DND-41 (cell line): Measurements from ENCODE around the gene TMOD4.
A peak's percentile ranks its signal among the peaks of the same experiment; 100 is the strongest.

Experiments used
- ATAC-seq: fragments of 200-7000 bp; cut with Tn5 transposase; 3 replicates; pipeline ENCODE4 v1.9.1; 2021; ENCODE audit warnings: low read depth; ENCODE audit not compliant: insufficient read depth
- DNase-seq: peaks from one replicate; pipeline ENCODE4 v3.0.0-alpha.2; 2020
- H2AFZ ChIP-seq: 2 replicates; pipeline ENCODE4 v1.6.0; 2012; ENCODE audit warnings: low read depth, low read length
- H3K27ac ChIP-seq: 2 replicates; pipeline ENCODE4 v1.5.1; 2012; ENCODE audit warnings: low read length, inconsistent platforms
- H3K27me3 ChIP-seq: fragments of 200-600 bp; sonication (generic); 2 replicates; pipeline ENCODE4 v1.6.0; 2012; ENCODE audit warnings: low read length, mild to moderate bottlenecking, inconsistent platforms; ENCODE audit not compliant: insufficient read depth, poor library complexity
- H3K36me3 ChIP-seq: 2 replicates; pipeline ENCODE4 v1.5.1; 2012; ENCODE audit warnings: low read length, inconsistent platforms; ENCODE audit not compliant: insufficient read depth
- H3K4me1 ChIP-seq: 2 replicates; pipeline ENCODE4 v1.5.1; 2012; ENCODE audit warnings: mild to moderate bottlenecking, low read length; ENCODE audit not compliant: insufficient read depth
- H3K4me2 ChIP-seq: 2 replicates; pipeline ENCODE4 v1.6.0; 2012; ENCODE audit warnings: mild to moderate bottlenecking, moderate library complexity, low read length, inconsistent platforms; ENCODE audit not compliant: insufficient read depth
- H3K4me3 ChIP-seq, 2 experiments: fragments of 200-600 bp in 1 of 2; shearing (Covaris generic) in 1 of 2; 2 replicates each; pipeline ENCODE4 v1.5.1; 2012 to 2016; ENCODE audit warnings: inconsistent platforms in 2 of 2, low read length in 2 of 2, mild to moderate bottlenecking in 2 of 2, low read depth in 1 of 2, moderate library complexity in 1 of 2
- H3K79me2 ChIP-seq: 2 replicates; pipeline ENCODE4 v1.6.0; 2012; ENCODE audit warnings: low read length, inconsistent platforms; ENCODE audit not compliant: insufficient read depth
- H3K9ac ChIP-seq: 2 replicates; pipeline ENCODE4 v1.6.0; 2012; ENCODE audit warnings: low read depth, mild to moderate bottlenecking, inconsistent platforms, low read length, moderate library complexity
- H3K9me3 ChIP-seq: 2 replicates; pipeline ENCODE4 v1.5.1; 2012; ENCODE audit warnings: low read length, moderate library complexity, mild to moderate bottlenecking, inconsistent platforms; ENCODE audit not compliant: insufficient read depth, severe bottlenecking
- H4K20me1 ChIP-seq: 2 replicates; pipeline ENCODE4 v1.6.0; 2012; ENCODE audit warnings: low read length; ENCODE audit not compliant: insufficient read depth
- EZH2 ChIP-seq: IDR thresholded peaks from 3 replicates; pipeline ENCODE4 v1.6.1; 2012; ENCODE audit warnings: borderline replicate concordance, low read depth, mild to moderate bottlenecking, moderate library complexity, low read length, inconsistent platforms; ENCODE audit not compliant: severe bottlenecking
- TF ChIP-seq, protein P1 (sequence below): IDR thresholded peaks from 2 replicates; pipeline ENCODE4 v1.5.1; 2012; ENCODE audit warnings: borderline replicate concordance, low read length, moderate library complexity, mild to moderate bottlenecking; ENCODE audit not compliant: poor library complexity, severe bottlenecking; ENCODE audit errors: extremely low read depth

The TMOD4 gene

DNA sequence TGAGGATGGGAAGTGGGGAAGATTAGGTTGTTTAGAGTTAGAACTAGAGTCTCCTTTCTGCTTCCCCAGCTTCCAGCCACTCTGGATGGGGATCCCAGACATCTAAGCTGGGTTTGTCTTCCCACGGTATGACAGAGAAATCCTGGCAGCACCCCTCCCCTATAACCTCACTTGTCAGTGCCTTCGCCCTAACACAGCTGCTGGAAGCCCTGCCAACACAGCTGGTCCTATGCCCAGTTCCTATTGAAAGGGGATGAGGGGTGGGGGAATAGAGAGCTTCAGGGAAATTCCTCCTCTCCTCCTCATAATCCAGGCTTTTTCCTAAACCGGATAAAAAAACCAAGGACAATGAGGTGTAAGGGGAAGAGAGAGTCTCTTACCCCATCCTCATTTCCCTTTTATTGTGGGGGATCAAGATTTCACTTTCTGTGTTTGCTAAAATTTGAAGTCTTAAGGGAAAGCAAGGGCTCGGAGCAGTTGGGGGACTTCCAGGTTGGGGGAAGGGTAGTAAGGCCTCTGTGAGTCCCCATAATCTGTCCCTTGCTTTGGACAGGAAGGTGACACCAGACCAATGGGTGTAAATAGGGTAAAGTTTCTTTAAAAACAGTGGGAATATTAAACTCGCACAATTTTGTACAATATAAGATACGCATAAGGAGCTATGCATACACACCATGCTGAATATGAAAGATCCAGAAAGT is 590 bp downstream of the TMOD4 start:
- DNase-seq: no peak
- Histone ChIP-seq H3K4me1 (no peaks in the 10 kb centered on the region), H3K27me3 (no peaks in the 10 kb centered on the region), H3K4me2 (no peak overlapping the region), H3K79me2 (no peaks in the 10 kb centered on the region), H2AFZ (no peak overlapping the region), H4K20me1 (no peaks in the 10 kb centered on the region), H3K9ac (no peak overlapping the region), H3K9me3 (no peaks in the 10 kb centered on the region), H3K36me3 (peaks cover 62% of the 10 kb centered on the region), H3K27ac (no peak overlapping the region), H3K4me3 (no peak overlapping the region)
- ATAC-seq: no peak
- TF ChIP-seq EZH2: no peak
- TF ChIP-seq, protein P1, sequence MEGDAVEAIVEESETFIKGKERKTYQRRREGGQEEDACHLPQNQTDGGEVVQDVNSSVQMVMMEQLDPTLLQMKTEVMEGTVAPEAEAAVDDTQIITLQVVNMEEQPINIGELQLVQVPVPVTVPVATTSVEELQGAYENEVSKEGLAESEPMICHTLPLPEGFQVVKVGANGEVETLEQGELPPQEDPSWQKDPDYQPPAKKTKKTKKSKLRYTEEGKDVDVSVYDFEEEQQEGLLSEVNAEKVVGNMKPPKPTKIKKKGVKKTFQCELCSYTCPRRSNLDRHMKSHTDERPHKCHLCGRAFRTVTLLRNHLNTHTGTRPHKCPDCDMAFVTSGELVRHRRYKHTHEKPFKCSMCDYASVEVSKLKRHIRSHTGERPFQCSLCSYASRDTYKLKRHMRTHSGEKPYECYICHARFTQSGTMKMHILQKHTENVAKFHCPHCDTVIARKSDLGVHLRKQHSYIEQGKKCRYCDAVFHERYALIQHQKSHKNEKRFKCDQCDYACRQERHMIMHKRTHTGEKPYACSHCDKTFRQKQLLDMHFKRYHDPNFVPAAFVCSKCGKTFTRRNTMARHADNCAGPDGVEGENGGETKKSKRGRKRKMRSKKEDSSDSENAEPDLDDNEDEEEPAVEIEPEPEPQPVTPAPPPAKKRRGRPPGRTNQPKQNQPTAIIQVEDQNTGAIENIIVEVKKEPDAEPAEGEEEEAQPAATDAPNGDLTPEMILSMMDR: no peak

DNA sequence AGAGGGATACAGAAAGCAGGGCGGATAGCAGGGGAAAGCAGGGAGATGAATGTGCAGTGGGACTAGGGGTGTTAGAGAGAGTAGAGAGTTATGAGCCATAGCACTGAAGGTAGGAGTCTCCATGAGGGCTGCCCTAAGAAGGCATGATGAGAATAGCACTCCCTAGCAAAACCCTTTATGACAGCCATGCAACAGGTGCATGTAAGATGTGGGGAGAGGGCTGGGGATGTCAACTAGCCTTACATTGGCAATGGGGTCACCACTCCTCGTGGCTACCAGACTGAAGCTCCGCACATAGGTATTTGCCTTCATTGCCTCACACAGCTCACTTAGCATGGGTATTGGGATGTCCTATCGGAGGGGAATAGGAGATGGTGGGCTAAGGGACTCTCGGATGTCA is 4.6 kb downstream of the TMOD4 start:
- no peak overlapping the region for H3K9ac ChIP-seq
- ATAC-seq (no peak), DNase-seq (no peak)
- peaks cover 12% of the 10 kb centered on the region for H3K79me2 ChIP-seq
- H3K4me1 ChIP-seq: peaks cover 10% of the 10 kb centered on the region
- H3K36me3 ChIP-seq: peaks cover 51% of the 10 kb centered on the region
- no peaks in the 10 kb centered on the region for H3K9me3 ChIP-seq
- no peak overlapping the region for H3K27ac ChIP-seq
- no peaks in the 10 kb centered on the region for H3K27me3 ChIP-seq
- H2AFZ ChIP-seq: no peak overlapping the region
- H4K20me1 ChIP-seq: no peaks in the 10 kb centered on the region
- H3K4me3 ChIP-seq: no peak overlapping the region
- no peak for TF ChIP-seq EZH2
- TF ChIP-seq, protein P1: no peak
- H3K4me2 ChIP-seq: no peak overlapping the region

DNA sequence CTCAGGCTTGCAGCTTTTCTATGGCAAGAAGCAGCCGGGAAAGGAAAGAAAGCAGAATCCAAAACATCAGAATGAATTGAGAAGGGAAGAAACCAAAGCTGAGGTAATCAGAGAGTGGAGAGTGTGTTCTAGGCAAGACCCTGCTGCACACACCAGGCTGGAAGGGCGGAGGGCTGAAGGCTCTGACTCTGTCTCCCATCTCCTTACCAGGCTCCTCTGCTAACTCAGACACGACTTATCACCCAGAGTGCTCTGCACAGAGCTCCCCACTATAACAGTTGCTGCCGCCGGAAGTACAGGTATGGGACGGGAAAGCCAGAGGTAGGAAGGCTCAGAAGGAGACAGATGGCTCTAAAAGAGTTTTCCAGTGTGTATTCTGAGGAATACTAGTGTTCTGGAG is 8.7 kb downstream of the TMOD4 start:
- TF ChIP-seq, protein P1: no peak
- no peak for TF ChIP-seq EZH2
- peak overlapping the region; percentile 75; the same call in 1 of the 2 replicates for H3K27ac ChIP-seq
- H3K36me3 ChIP-seq: peaks cover 34% of the 10 kb centered on the region

More for the DNA sequence above, 8.7 kb downstream of the TMOD4 start:
- no peaks in the 10 kb centered on the region for H4K20me1 ChIP-seq
- H3K4me1 ChIP-seq: peaks cover 31% of the 10 kb centered on the region
- H2AFZ ChIP-seq: no peak overlapping the region
- no peaks in the 10 kb centered on the region for H3K9me3 ChIP-seq
- peaks cover 38% of the 10 kb centered on the region for H3K79me2 ChIP-seq
- DNase-seq (no peak), ATAC-seq (no peak)
- no peaks in the 10 kb centered on the region for H3K27me3 ChIP-seq
- peak overlapping the region; percentile 71 for H3K9ac ChIP-seq
- peak overlapping the region; percentile 89 to 91; a peak in 3 of 4 replicates for H3K4me3 ChIP-seq
- peak overlapping the region; percentile 96 for H3K4me2 ChIP-seq
